DMS 273 (cell line): ENCODE measurements around the gene SLC41A3.
"Not testable (repeated sequence)": the region's sequence is repeated elsewhere in the genome, so short reads cannot be mapped to it uniquely, and the experiment has no call there.

Experiments
- DNase-seq: peaks from one replicate; lab custom pipeline; 2025; ENCODE audit not compliant: unreplicated experiment; lab: John Stamatoyannopoulos, UW

SLC41A3 gene

DNA sequence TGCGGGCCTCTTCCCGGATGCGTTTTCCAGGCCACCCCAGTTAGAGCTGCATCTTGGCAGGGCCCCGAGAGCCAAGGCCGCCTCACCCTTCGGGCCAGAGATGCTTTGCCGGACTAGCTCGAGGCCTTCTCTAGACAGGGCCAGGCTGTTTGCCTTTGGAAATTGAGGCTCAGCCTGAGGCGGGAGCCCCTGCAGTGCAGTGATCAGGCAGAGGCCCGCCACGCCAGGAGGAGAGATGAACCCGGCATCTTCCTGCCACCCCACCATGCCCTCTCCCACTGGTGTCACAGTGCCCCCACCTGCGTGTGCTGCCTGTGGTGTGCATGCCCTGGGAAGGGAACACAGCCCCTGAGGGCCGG is 123.9 kb downstream of the SLC41A3 start:
- DNase-seq, result no peak

- no peak for DNase-seq
Observed at GRCh38 chr3:125959317-125960065, 124.4 kb downstream of the SLC41A3 start.

- no peak for DNase-seq
Observed at GRCh38 chr3:125958511-125959316, 125.2 kb downstream of the SLC41A3 start.

DNA sequence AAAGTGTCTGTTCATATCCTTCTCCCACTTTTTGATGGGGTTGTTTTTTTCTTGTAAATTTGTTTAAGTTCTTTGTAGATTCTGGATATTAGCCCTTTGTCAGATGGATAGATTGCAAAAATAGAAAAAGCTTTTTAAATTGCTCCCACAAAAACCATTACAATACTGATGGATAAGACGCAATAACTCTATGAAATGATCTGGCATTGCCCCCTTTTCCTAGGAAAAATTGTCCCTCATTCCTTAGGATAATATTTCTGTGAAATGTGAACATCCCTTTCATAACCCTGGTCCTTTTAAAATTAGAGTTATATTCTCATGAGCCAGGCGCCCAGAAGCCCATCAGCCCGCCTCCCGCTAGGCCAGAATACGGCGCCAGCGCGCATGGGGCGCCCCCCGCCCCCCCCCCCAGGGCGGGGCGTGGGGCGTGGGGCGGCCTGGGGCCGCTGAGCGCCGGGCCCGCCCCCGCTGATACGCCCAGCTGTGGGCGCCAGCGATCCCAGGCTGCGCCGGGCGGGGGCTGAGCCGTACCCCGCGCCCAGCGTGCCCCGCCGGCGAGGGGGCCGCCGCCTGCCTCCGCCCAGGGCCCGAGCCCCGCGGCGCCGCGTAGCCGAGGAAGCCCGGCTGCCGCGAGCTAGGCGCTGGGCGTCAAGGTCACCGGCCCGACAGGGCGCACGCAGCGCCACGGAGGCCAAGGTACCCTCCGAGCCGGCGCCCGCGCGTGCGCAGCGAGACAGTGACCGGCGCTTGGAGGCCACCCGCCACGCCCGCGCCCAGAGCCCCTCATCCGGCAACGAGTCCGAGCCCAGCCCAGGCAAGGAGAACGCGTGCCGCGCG is 126.0 kb downstream of the SLC41A3 start:
- peak; percentile 68 for DNase-seq

- DNase-seq, result not testable (repeated sequence)
Observed at GRCh38 chr3:125957020-125957419, 126.9 kb downstream of the SLC41A3 start.
